ENCODE measurements around the gene BNC2. TPM values are rescaled to one million over a fixed set of nuclear protein-coding genes. Genes with fewer than 3 reads are reported as not detected.

BNC2 gene
- total RNA-seq, 1 experiment from 2014 or later = 2.9 TPM

DNA sequence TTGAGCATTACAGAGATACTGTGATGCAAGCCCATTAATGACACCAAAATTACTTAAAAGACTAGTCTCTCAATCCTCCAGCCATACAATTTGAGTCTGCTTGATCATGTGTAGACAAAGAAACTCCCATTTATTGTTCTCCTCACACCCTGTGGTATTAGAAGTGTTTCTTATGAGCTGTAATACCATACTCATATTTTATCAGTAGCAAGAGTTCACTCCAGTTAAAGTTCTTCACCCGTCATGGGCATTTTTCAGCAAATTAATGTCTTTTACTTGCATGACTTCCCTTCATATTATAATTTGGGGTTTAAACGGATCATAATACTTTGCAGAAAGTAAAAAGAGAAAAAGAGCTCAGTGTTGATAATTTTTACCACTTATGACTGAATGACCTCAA is 242.9 kb downstream of the BNC2 start:
- POLR2A ChIA-PET (ENCODE audit: unreplicated experiment) = interaction anchor here (0.7 kb wide), 1 partner anchor 8 kb away, joined by 3 read pairs; no protein-coding TSS in a partner anchor
- Histone ChIP-seq H4K20me1 (ENCODE audit: insufficient read depth) (no peaks in the 10 kb centered on the region), H2AFZ (no peak overlapping the region), H3K4me3 (no peak overlapping the region), H3K9me3 (ENCODE audit: insufficient read depth, low read depth) (no peaks in the 10 kb centered on the region), H3K9me2 (ENCODE audit: insufficient read depth) (no peaks in the 10 kb centered on the region), H3K27me3 (ENCODE audit: insufficient read depth, low read depth) (no peaks in the 10 kb centered on the region), H3K79me2 (ENCODE audit: low read depth) (no peaks in the 10 kb centered on the region), H3K4me2 (no peak overlapping the region), H3K36me3 (ENCODE audit: low read depth) (no peaks in the 10 kb centered on the region), H3K27ac (no peak overlapping the region), H3F3A (ENCODE audit: insufficient read depth, low read depth) (peaks cover 3% of the 10 kb centered on the region; the same call in 1 of the 2 replicates), H3K4me1 (replicated peaks; ENCODE audit: insufficient read depth) (peaks cover 14% of the 10 kb centered on the region; the same call in 1 of the 2 replicates)
- no TSS peak for BruUV-seq (replicated peaks)
- TF ChIP-seq EZH2 (IDR thresholded peaks at IDR 0.05; ENCODE audit: low read depth) = no peak
- CTCF ChIA-PET = interaction anchor here (1.0 kb wide), 1 partner anchor 894 kb away, joined by 3 read pairs; no protein-coding TSS in a partner anchor
- intact Hi-C loops (cut with micrococcal nuclease; ENCODE audit: unreplicated experiment) = no loop called here
- no peak for DNase-seq

- ChIA-PET POLR2A (ENCODE audit: unreplicated experiment) (no interaction called here), CTCF (no interaction called here)
- H3K27me3 ChIP-seq (ENCODE audit: insufficient read depth, low read depth) = no peaks in the 10 kb centered on the region
- no peaks in the 10 kb centered on the region for H3K36me3 ChIP-seq (ENCODE audit: low read depth)
- H2AFZ ChIP-seq = 0 out of 2 replicates have a peak overlapping the region, but pooled peaks have one; percentile 16
- H3K27ac ChIP-seq = 0 out of 2 replicates have a peak overlapping the region, but pooled peaks have one; percentile 32
- H3K9me2 ChIP-seq (ENCODE audit: insufficient read depth) = no peaks in the 10 kb centered on the region
- peak; percentile 27 to 75 for DNase-seq
- no TSS peak for BruUV-seq (replicated peaks)
- no peaks in the 10 kb centered on the region for H3K9me3 ChIP-seq (ENCODE audit: insufficient read depth, low read depth)
- H3F3A ChIP-seq (ENCODE audit: insufficient read depth, low read depth) = peaks cover 3% of the 10 kb centered on the region; the same call in 1 of the 2 replicates
- TF ChIP-seq EZH2 (IDR thresholded peaks at IDR 0.05; ENCODE audit: low read depth) = no peak
- TF ChIP-seq, protein P1, sequence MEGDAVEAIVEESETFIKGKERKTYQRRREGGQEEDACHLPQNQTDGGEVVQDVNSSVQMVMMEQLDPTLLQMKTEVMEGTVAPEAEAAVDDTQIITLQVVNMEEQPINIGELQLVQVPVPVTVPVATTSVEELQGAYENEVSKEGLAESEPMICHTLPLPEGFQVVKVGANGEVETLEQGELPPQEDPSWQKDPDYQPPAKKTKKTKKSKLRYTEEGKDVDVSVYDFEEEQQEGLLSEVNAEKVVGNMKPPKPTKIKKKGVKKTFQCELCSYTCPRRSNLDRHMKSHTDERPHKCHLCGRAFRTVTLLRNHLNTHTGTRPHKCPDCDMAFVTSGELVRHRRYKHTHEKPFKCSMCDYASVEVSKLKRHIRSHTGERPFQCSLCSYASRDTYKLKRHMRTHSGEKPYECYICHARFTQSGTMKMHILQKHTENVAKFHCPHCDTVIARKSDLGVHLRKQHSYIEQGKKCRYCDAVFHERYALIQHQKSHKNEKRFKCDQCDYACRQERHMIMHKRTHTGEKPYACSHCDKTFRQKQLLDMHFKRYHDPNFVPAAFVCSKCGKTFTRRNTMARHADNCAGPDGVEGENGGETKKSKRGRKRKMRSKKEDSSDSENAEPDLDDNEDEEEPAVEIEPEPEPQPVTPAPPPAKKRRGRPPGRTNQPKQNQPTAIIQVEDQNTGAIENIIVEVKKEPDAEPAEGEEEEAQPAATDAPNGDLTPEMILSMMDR (conservative IDR thresholded peaks at IDR 0.05) = no peak
- intact Hi-C loops (cut with micrococcal nuclease; ENCODE audit: unreplicated experiment) = no loop called here
- peaks cover 14% of the 10 kb centered on the region; the same call in 1 of the 2 replicates for H3K4me1 ChIP-seq (replicated peaks; ENCODE audit: insufficient read depth)
- H3K4me3 ChIP-seq = peak overlapping the region; percentile 14; the same call in 1 of the 2 replicates
- no peaks in the 10 kb centered on the region for H4K20me1 ChIP-seq (ENCODE audit: insufficient read depth)
- H3K4me2 ChIP-seq = peak overlapping the region; percentile 59
- no peaks in the 10 kb centered on the region for H3K79me2 ChIP-seq (ENCODE audit: low read depth)
These were observed 243.8 kb downstream of the BNC2 start for GRCh38 chr9:16626577-16627130.

DNA sequence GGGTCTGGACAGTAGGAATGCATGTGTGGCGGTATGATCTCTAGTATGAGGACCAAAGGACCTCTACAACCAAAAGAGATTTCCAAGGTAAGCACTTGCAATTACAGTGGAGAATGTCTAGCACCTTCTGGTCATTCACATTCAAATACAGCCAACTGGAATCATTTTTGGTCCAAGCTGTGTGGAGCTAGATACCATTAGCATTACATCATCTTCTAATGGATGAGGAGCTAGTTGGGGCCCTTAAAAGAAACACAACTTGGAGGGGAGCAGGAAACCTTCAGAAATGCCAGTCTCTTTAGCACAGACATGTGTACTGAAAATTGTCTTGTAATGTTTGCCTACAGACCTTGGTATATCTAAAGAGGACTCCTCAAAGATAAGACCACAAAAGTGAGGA is 244.7 kb downstream of the BNC2 start:
- no peak for DNase-seq
- no peaks in the 10 kb centered on the region for H3K27me3 ChIP-seq (ENCODE audit: insufficient read depth, low read depth)
- H3K4me3 ChIP-seq = no peak overlapping the region
- intact Hi-C loops (cut with micrococcal nuclease; ENCODE audit: unreplicated experiment) = no loop called here
- H3F3A ChIP-seq (ENCODE audit: insufficient read depth, low read depth) = peaks cover 3% of the 10 kb centered on the region; the same call in 1 of the 2 replicates
- TF ChIP-seq EZH2 (IDR thresholded peaks at IDR 0.05; ENCODE audit: low read depth) = no peak
- TF ChIP-seq, protein P1 (conservative IDR thresholded peaks at IDR 0.05) = no peak
- peaks cover 14% of the 10 kb centered on the region; the same call in 1 of the 2 replicates for H3K4me1 ChIP-seq (replicated peaks; ENCODE audit: insufficient read depth)
- no peaks in the 10 kb centered on the region for H3K36me3 ChIP-seq (ENCODE audit: low read depth)
- H4K20me1 ChIP-seq (ENCODE audit: insufficient read depth) = no peaks in the 10 kb centered on the region
- no peak overlapping the region for H3K27ac ChIP-seq
- ChIA-PET CTCF (no interaction called here), POLR2A (ENCODE audit: unreplicated experiment) (no interaction called here)
- no peaks in the 10 kb centered on the region for H3K79me2 ChIP-seq (ENCODE audit: low read depth)
- H2AFZ ChIP-seq = no peak overlapping the region
- H3K4me2 ChIP-seq = peak overlapping the region; percentile 59
- H3K9me3 ChIP-seq (ENCODE audit: insufficient read depth, low read depth) = no peaks in the 10 kb centered on the region
- no TSS peak for BruUV-seq (replicated peaks)
- no peaks in the 10 kb centered on the region for H3K9me2 ChIP-seq (ENCODE audit: insufficient read depth)

All from PC-9 (cell line).